ENCODE data around the gene MAL.

DNA sequence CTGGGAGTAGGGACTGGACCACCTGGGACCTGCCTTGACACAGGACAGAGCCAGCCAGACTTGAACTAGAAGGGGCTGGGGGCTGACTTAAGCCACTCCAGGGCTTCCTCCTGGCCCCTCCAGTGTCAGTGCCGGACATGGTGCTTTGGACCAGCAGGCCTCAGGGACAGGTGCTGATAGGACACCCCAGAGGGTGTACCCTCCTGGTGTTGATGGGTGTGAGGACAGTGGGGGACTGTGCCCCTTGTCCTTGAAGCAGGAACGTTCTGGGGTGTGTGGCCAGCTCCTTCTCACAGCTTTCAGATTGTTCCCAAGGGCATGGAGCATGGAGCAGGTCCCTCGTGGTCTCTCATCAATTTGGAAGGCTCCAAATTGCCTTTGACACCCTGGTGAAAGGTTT is 6.8 kb downstream of the MAL start:
- TF ChIP-seq POLR2A (IDR thresholded peaks at IDR 0.05): no peak
- TF ChIP-seq, protein P1, sequence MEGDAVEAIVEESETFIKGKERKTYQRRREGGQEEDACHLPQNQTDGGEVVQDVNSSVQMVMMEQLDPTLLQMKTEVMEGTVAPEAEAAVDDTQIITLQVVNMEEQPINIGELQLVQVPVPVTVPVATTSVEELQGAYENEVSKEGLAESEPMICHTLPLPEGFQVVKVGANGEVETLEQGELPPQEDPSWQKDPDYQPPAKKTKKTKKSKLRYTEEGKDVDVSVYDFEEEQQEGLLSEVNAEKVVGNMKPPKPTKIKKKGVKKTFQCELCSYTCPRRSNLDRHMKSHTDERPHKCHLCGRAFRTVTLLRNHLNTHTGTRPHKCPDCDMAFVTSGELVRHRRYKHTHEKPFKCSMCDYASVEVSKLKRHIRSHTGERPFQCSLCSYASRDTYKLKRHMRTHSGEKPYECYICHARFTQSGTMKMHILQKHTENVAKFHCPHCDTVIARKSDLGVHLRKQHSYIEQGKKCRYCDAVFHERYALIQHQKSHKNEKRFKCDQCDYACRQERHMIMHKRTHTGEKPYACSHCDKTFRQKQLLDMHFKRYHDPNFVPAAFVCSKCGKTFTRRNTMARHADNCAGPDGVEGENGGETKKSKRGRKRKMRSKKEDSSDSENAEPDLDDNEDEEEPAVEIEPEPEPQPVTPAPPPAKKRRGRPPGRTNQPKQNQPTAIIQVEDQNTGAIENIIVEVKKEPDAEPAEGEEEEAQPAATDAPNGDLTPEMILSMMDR (IDR thresholded peaks at IDR 0.05): no peak

Data from testis (tissue), 2 donors.